HCT116 (cell line): Measurements from ENCODE around the gene SOX18. TPM values are rescaled to one million over a fixed set of nuclear protein-coding genes. Genes with fewer than 3 reads are reported as not detected.

Source experiments
- ATAC-seq: fragments of 200-7000 bp; cut with Tn5 transposase; 2 replicates; pipeline ENCODE4 v1.9.1; 2020; ENCODE audit warnings: mild to moderate bottlenecking, moderate library complexity
- BruUV-seq: library from RNA; stranded (reverse); fragments of 400-500 nt; replicated peaks from 2 replicates; lab custom pipeline; 2021; lab: Mats Ljungman, UMichigan
- CTCF ChIA-PET: fragments of 300-600 bp; sonication (Branson Sonifier 250); formaldehyde crosslinking; loops from one replicate; lab custom pipeline; 2021; ENCODE audit warnings: antibody characterized with exemption; lab: Charles Lee
- POLR2A ChIA-PET: fragments of 300-600, 350-600 bp; sonication (Branson Sonifier 250); formaldehyde crosslinking; loops from one replicate; lab custom pipeline; 2021; ENCODE audit warnings: antibody characterized with exemption; lab: Charles Lee
- RAD21 ChIA-PET, 2 experiments: fragments of 300-600 bp; sonication (Branson Sonifier 250); formaldehyde crosslinking; loops; one replicate each; lab custom pipeline; 2023; ENCODE audit warnings: low total read pairs in 2 of 2; ENCODE audit not compliant: uncharacterized antibody in 2 of 2, unreplicated experiment in 2 of 2, low non-redundant PET in 1 of 2; lab: Charles Lee
- DNase-seq: peaks from one replicate; pipeline ENCODE4 v3.0.0-alpha.2; 2010; ENCODE audit warnings: low read depth, low spot score
- H2AFZ ChIP-seq: fragments of 200-600 bp; shearing (Covaris generic), sonication (generic); 2 replicates; pipeline ENCODE4 v1.6.1; 2017; ENCODE audit warnings: low read depth, mixed run types, mixed read lengths, antibody characterized with exemption, low read length; ENCODE audit not compliant: poor library complexity, severe bottlenecking
- H3K27ac ChIP-seq: 2 replicates; pipeline ENCODE4 v1.5.1; 2012; ENCODE audit warnings: low read depth, low read length
- H3K27me3 ChIP-seq: fragments of 200-600 bp; sonication (generic); 2 replicates; pipeline ENCODE4 v1.6.1; 2016; ENCODE audit warnings: mixed run types, low read length, mixed read lengths; ENCODE audit not compliant: insufficient read depth
- H3K36me3 ChIP-seq, 2 experiments: fragments of 200-500 bp in 1 of 2; fragments of 200-600 bp in 1 of 2; sonication (Bioruptor generic) in 1 of 2; sonication (generic) in 1 of 2; 2 replicates each; pipeline versions ENCODE4 v1.5.1 to v1.6.1; 2014 to 2016; ENCODE audit warnings: low read length in 2 of 2, inconsistent platforms in 1 of 2, mixed read lengths in 1 of 2, mixed run types in 1 of 2; ENCODE audit not compliant: insufficient read depth in 2 of 2, control insufficient read depth in 1 of 2
- H3K4me1 ChIP-seq, 2 experiments: fragments of 200-600 bp in 1 of 2; sonication (generic) in 1 of 2; 2 replicates each; pipeline versions ENCODE4 v1.5.1 to v1.6.1; 2012 to 2017; ENCODE audit warnings: low read length in 2 of 2, inconsistent platforms in 1 of 2, mild to moderate bottlenecking in 1 of 2, mixed read lengths in 1 of 2, mixed run types in 1 of 2, moderate library complexity in 1 of 2; ENCODE audit not compliant: insufficient read depth in 2 of 2, control insufficient read depth in 1 of 2
- H3K4me2 ChIP-seq: fragments of 200-600 bp; sonication (generic); 2 replicates; pipeline ENCODE4 v1.6.1; 2017; ENCODE audit warnings: mixed run types, low read length, mixed read lengths
- H3K4me3 ChIP-seq, 2 experiments: fragments of 200-600 bp in 1 of 2; sonication (generic) in 1 of 2; replicated peaks in 1 of 2; 2 replicates each; pipeline ENCODE4 v1.5.1; 2011 to 2016; ENCODE audit warnings: low read length in 2 of 2, control low read depth in 1 of 2, low read depth in 1 of 2, mild to moderate bottlenecking in 1 of 2, mixed read lengths in 1 of 2, mixed run types in 1 of 2
- H3K79me2 ChIP-seq: fragments of 200-600 bp; sonication (generic); 2 replicates; pipeline ENCODE4 v1.6.1; 2017; ENCODE audit warnings: mild to moderate bottlenecking, mixed run types, low read length, moderate library complexity, mixed read lengths; ENCODE audit not compliant: insufficient read depth
- H3K9ac ChIP-seq: fragments of 200-600 bp; sonication (generic); 2 replicates; pipeline ENCODE4 v1.6.1; 2016; ENCODE audit warnings: low read length, mixed read lengths
- H3K9me2 ChIP-seq: fragments of 200-600 bp; sonication (generic), shearing (Covaris generic); 2 replicates; pipeline ENCODE4 v1.6.1; 2017; ENCODE audit warnings: mixed run types, mild to moderate bottlenecking, moderate library complexity; ENCODE audit not compliant: insufficient read depth
- H3K9me3 ChIP-seq, 2 experiments: fragments of 200-500 bp in 1 of 2; fragments of 200-600 bp in 1 of 2; sonication (Bioruptor generic) in 1 of 2; sonication (generic) in 1 of 2; 2 replicates each; pipeline ENCODE4 v1.6.1; 2014 to 2017; ENCODE audit warnings: low read length in 2 of 2, mixed read lengths in 2 of 2, inconsistent platforms in 1 of 2, low read depth in 1 of 2, mild to moderate bottlenecking in 1 of 2, mixed run types in 1 of 2, moderate library complexity in 1 of 2; ENCODE audit not compliant: control insufficient read depth in 1 of 2, insufficient read depth in 1 of 2
- H4K20me1 ChIP-seq: fragments of 200-600 bp; sonication (generic), shearing (Covaris generic); 2 replicates; pipeline ENCODE4 v1.6.1; 2017; ENCODE audit warnings: mixed run types, mild to moderate bottlenecking, moderate library complexity; ENCODE audit not compliant: insufficient read depth
- CBX3 ChIP-seq: IDR thresholded peaks from 2 replicates; pipeline ENCODE4 v1.6.1; 2012; ENCODE audit warnings: low read depth
- CEBPB ChIP-seq: IDR thresholded peaks from 2 replicates; pipeline ENCODE4 v1.6.1; 2012; ENCODE audit warnings: low read depth
- ELF1 ChIP-seq: IDR thresholded peaks from 2 replicates; pipeline ENCODE4 v1.6.1; 2012; ENCODE audit warnings: low read depth, borderline replicate concordance
- EZH2phosphoT487 ChIP-seq: fragments of 200-600 bp; IDR thresholded peaks from 2 replicates; pipeline ENCODE4 v1.6.1; 2018; ENCODE audit warnings: antibody characterized with exemption, borderline replicate concordance
- FOSL1 ChIP-seq: IDR thresholded peaks from 2 replicates; pipeline ENCODE4 v1.6.1; 2012; ENCODE audit warnings: low read depth
- JUND ChIP-seq: IDR thresholded peaks from 2 replicates; pipeline ENCODE4 v1.6.1; 2012
- POLR2A ChIP-seq: IDR thresholded peaks from 2 replicates; pipeline ENCODE4 v1.7.0; 2011; ENCODE audit warnings: borderline replicate concordance; ENCODE audit not compliant: insufficient read depth, insufficient read length; ENCODE audit errors: extremely low read depth
- POLR2AphosphoS5 ChIP-seq: IDR thresholded peaks from 2 replicates; pipeline ENCODE4 v1.6.1; 2011; ENCODE audit warnings: mild to moderate bottlenecking, low read depth, low read length, moderate library complexity
- RAD21 ChIP-seq: IDR thresholded peaks from 2 replicates; pipeline ENCODE4 v1.6.1; 2012; ENCODE audit warnings: low read depth, mild to moderate bottlenecking
- SP1 ChIP-seq: IDR thresholded peaks from 2 replicates; pipeline ENCODE4 v1.6.1; 2012; ENCODE audit warnings: low read depth
- SRF ChIP-seq: IDR thresholded peaks from 2 replicates; pipeline ENCODE4 v1.6.1; 2012; ENCODE audit warnings: low read depth
- TCF7L2 ChIP-seq: IDR thresholded peaks from 2 replicates; pipeline ENCODE4 v1.7.0; 2011; ENCODE audit warnings: borderline replicate concordance, inconsistent platforms; ENCODE audit not compliant: insufficient read depth, insufficient read length; ENCODE audit errors: extremely low read depth
- YY1 ChIP-seq: IDR thresholded peaks from 2 replicates; pipeline ENCODE4 v1.6.1; 2011; ENCODE audit warnings: low read length, low read depth, moderate library complexity, mild to moderate bottlenecking; ENCODE audit not compliant: insufficient replicate concordance; ENCODE audit errors: extremely low read depth
- ZBTB33 ChIP-seq: IDR thresholded peaks from 2 replicates; pipeline ENCODE4 v1.6.1; 2011; ENCODE audit warnings: mild to moderate bottlenecking, low read length, moderate library complexity; ENCODE audit not compliant: insufficient replicate concordance; ENCODE audit errors: extremely low read depth
- ZFX ChIP-seq: fragments of 450-650 bp; IDR thresholded peaks from 2 replicates; pipeline ENCODE4 v1.6.1; 2017
- ZNF274 ChIP-seq: fragments of 200-500 bp; sonication (Bioruptor generic); IDR thresholded peaks from 2 replicates; pipeline ENCODE4 v1.6.1; 2014; ENCODE audit warnings: mild to moderate bottlenecking, low read depth, low read length, inconsistent platforms
- intact Hi-C: fragments of 100-400 bp; cut with micrococcal nuclease; formaldehyde crosslinking; loops from 2 replicates; pipeline ENCODE4 v1.10.0; 2022
- total RNA-seq: library from RNA; stranded (reverse); gene quantifications from one replicate; pipeline ENCODE4 v1.2.1, GENCODE V29; 2021; ENCODE audit not compliant: unreplicated experiment
- TF ChIP-seq, protein P1 (sequence below): IDR thresholded peaks from 2 replicates; pipeline ENCODE4 v1.6.1; 2012

The SOX18 gene
- total RNA-seq, 1 experiment from 2014 or later, result 3.3 TPM

GRCh38 chr20:64006902-64007301, 42.5 kb downstream of the SOX18 start:
- BruUV-seq, result no TSS peak
- RAD21 ChIA-PET, result no interaction called here
- Histone ChIP-seq H3K4me1 (no peaks in the 10 kb centered on the region), H4K20me1 (no peaks in the 10 kb centered on the region), H3K27me3 (no peaks in the 10 kb centered on the region), H3K27ac (no peak overlapping the region), H3K79me2 (peaks cover 45% of the 10 kb centered on the region), H3K9me2 (no peaks in the 10 kb centered on the region), H3K4me2 (no peak overlapping the region), H3K36me3 (peaks cover 33 to 52% of the 10 kb centered on the region in 2 experiments), H3K9me3 (peaks cover 3 to 7% of the 10 kb centered on the region in 2 experiments; a peak in 2 of 4 replicates), H3K9ac (no peak overlapping the region), H2AFZ (no peak overlapping the region), H3K4me3 (no peak overlapping the region)
- intact Hi-C loops, result no loop called here
- CTCF ChIA-PET, result no interaction called here
- POLR2A ChIA-PET, result no interaction called here
- ATAC-seq (no peak), DNase-seq (no peak)
- TF ChIP-seq CBX3 (no peak), RAD21 (no peak), EZH2phosphoT487 (no peak), ZFX (no peak), ELF1 (no peak), TCF7L2 (no peak), SRF (no peak), ZNF274 (no peak), YY1 (no peak)
- TF ChIP-seq, protein P1, sequence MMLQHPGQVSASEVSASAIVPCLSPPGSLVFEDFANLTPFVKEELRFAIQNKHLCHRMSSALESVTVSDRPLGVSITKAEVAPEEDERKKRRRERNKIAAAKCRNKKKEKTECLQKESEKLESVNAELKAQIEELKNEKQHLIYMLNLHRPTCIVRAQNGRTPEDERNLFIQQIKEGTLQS, result no peak

DNA sequence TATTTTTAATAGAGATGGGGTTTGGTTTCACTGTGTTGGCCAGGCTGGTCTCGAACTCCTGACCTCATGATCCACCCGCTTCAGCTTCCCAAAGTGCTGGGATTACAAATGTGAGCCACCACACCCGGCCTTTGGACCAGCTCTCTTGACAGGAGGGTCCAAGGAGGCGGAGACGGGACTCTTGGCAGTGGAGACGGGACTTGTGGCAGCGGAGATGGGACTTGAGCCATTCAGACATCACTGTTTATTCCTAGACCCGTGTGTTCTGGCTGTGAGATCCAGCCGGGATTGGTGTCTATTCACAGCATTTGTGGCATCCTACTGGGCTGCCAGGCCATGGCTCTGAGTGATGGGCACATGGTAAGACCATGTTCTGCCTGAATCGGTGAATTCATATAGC, 42.9 kb downstream of the SOX18 start:
- no peak for ATAC-seq
- POLR2A ChIA-PET, result no interaction called here
- Histone ChIP-seq H3K4me1 (no peaks in the 10 kb centered on the region), H2AFZ (no peak overlapping the region), H4K20me1 (no peaks in the 10 kb centered on the region), H3K27ac (no peak overlapping the region), H3K9me3 (peaks cover 3 to 7% of the 10 kb centered on the region in 2 experiments; a peak in 2 of 4 replicates), H3K79me2 (peaks cover 45% of the 10 kb centered on the region), H3K9ac (no peak overlapping the region), H3K27me3 (no peaks in the 10 kb centered on the region), H3K36me3 (peaks cover 35 to 53% of the 10 kb centered on the region in 2 experiments), H3K9me2 (no peaks in the 10 kb centered on the region), H3K4me2 (no peak overlapping the region), H3K4me3 (no peak overlapping the region)
- no TSS peak for BruUV-seq
- intact Hi-C loops, result no loop called here
- TF ChIP-seq SP1, result no peak
- no peak for TF ChIP-seq CEBPB
- no peak for TF ChIP-seq POLR2AphosphoS5
- TF ChIP-seq POLR2A, result no peak
- TF ChIP-seq, protein P1, result no peak
- TF ChIP-seq JUND, result no peak
- no peak for TF ChIP-seq ZFX
- TF ChIP-seq ZBTB33, result no peak
- no peak for TF ChIP-seq FOSL1
- DNase-seq, result no peak
- RAD21 ChIA-PET, result no interaction called here
- CTCF ChIA-PET, result no interaction called here
